SK-N-SH (cell line): ENCODE measurements around the gene CD14. TPM values are rescaled to one million over a fixed set of nuclear protein-coding genes. Genes with fewer than 3 reads are reported as not detected.

Source experiments
- CTCF ChIA-PET: fragments of 300-600, 350-600 bp; formaldehyde crosslinking; extraction: SDS; loops from one replicate; lab custom pipeline; 2021; lab: Yijun Ruan, JAX
- POLR2A ChIA-PET: fragments of 350-600 bp; sonication (Branson Sonifier 250); formaldehyde crosslinking; extraction: SDS; loops from one replicate; lab custom pipeline; 2020; ENCODE audit warnings: antibody characterized with exemption, inconsistent platforms; lab: Yijun Ruan, JAX
- DNase-seq: peaks from one replicate; pipeline ENCODE4 v3.0.0; 2012
- H2AFZ ChIP-seq: fragments of 200-600 bp; sonication (generic); 2 replicates; pipeline ENCODE4 v1.8.1; 2016; ENCODE audit warnings: antibody characterized with exemption, mild to moderate bottlenecking, low read depth
- H3F3A ChIP-seq: fragments of 200-600 bp; sonication (generic); replicated peaks from 2 replicates; pipeline ENCODE3; 2016; ENCODE audit warnings: antibody characterized with exemption, mild to moderate bottlenecking; ENCODE audit not compliant: insufficient read depth
- H3K27ac ChIP-seq, 2 experiments: fragments of 200-500 bp in 1 of 2; fragments of 200-600 bp in 1 of 2; sonication (Bioruptor generic) in 1 of 2; sonication (generic), shearing (Covaris generic) in 1 of 2; 2 replicates each; pipeline versions ENCODE4 v1.5.1 to v1.6.1; 2014 to 2016; ENCODE audit warnings: low read depth in 2 of 2, inconsistent platforms in 1 of 2, low read length in 1 of 2, mild to moderate bottlenecking in 1 of 2, mixed read lengths in 1 of 2
- H3K27me3 ChIP-seq: fragments of 200-600 bp; sonication (generic), shearing (Covaris generic); 2 replicates; pipeline ENCODE4 v1.6.1; 2016; ENCODE audit warnings: mixed run types; ENCODE audit not compliant: insufficient read depth
- H3K36me3 ChIP-seq, 2 experiments: fragments of 200-500 bp in 1 of 2; fragments of 200-600 bp in 1 of 2; sonication (Bioruptor generic) in 1 of 2; sonication (generic) in 1 of 2; replicated peaks in 1 of 2; 2 replicates each; pipeline versions ENCODE3 to v1.5.1; 2014 to 2016; ENCODE audit warnings: low read length in 1 of 2, mild to moderate bottlenecking in 1 of 2; ENCODE audit not compliant: insufficient read depth in 2 of 2, control insufficient read depth in 1 of 2
- H3K4me1 ChIP-seq, 2 experiments: fragments of 200-500 bp in 1 of 2; fragments of 200-600 bp in 1 of 2; sonication (Bioruptor generic) in 1 of 2; sonication (generic), shearing (Covaris generic) in 1 of 2; 2 replicates each; pipeline versions ENCODE4 v1.5.1 to v1.6.1; 2014 to 2016; ENCODE audit warnings: low read depth in 1 of 2, low read length in 1 of 2, mixed run types in 1 of 2; ENCODE audit not compliant: insufficient read depth in 2 of 2, control insufficient read depth in 1 of 2
- H3K4me2 ChIP-seq: fragments of 200-600 bp; sonication (generic), shearing (Covaris generic); 2 replicates; pipeline ENCODE4 v1.6.1; 2017; ENCODE audit warnings: mixed run types
- H3K4me3 ChIP-seq, 2 experiments: fragments of 200-500 bp in 1 of 2; fragments of 200-600 bp in 1 of 2; sonication (Bioruptor generic) in 1 of 2; sonication (generic), shearing (Covaris generic) in 1 of 2; 2 replicates each; pipeline versions ENCODE4 v1.5.1 to v1.8.1; 2014 to 2016; ENCODE audit warnings: low read depth in 2 of 2, inconsistent platforms in 1 of 2, low read length in 1 of 2, mild to moderate bottlenecking in 1 of 2, mixed read lengths in 1 of 2, moderate library complexity in 1 of 2
- H3K79me2 ChIP-seq: fragments of 200-600 bp; sonication (generic); 2 replicates; pipeline ENCODE4 v1.8.1; 2017; ENCODE audit warnings: mild to moderate bottlenecking; ENCODE audit not compliant: insufficient read depth
- H3K9ac ChIP-seq: fragments of 200-600 bp; sonication (generic); 2 replicates; pipeline ENCODE4 v1.6.1; 2017; ENCODE audit warnings: mixed run types
- H3K9me2 ChIP-seq: fragments of 200-600 bp; sonication (generic); 2 replicates; pipeline ENCODE4 v1.6.1; 2017; ENCODE audit warnings: mixed run types
- H3K9me3 ChIP-seq: fragments of 200-600 bp; sonication (generic); 2 replicates; pipeline ENCODE4 v1.6.1; 2017; ENCODE audit warnings: mixed run types, mild to moderate bottlenecking, moderate library complexity
- H4K20me1 ChIP-seq: fragments of 200-600 bp; sonication (generic); 2 replicates; pipeline ENCODE4 v1.6.1; 2017; ENCODE audit warnings: mild to moderate bottlenecking, mixed run types; ENCODE audit not compliant: insufficient read depth
- CTCF ChIP-seq: fragments of 200-600 bp; sonication (generic); IDR thresholded peaks from 2 replicates; pipeline ENCODE4 v1.6.1; 2017; ENCODE audit warnings: antibody characterized with exemption, mild to moderate bottlenecking, moderate library complexity
- ELF1 ChIP-seq: IDR thresholded peaks from 2 replicates; pipeline ENCODE4 v1.4.0; 2012
- EZH2phosphoT487 ChIP-seq: fragments of 200-600 bp; sonication (generic); IDR thresholded peaks from 2 replicates; pipeline ENCODE4 v1.6.1; 2017; ENCODE audit warnings: low read depth, mixed run types, mild to moderate bottlenecking, antibody characterized with exemption, moderate library complexity, borderline replicate concordance
- FOSL2 ChIP-seq: IDR thresholded peaks from 2 replicates; pipeline ENCODE4 v1.4.0; 2012; ENCODE audit warnings: low read depth, mild to moderate bottlenecking, moderate library complexity, borderline replicate concordance
- FOXM1 ChIP-seq: IDR thresholded peaks from 2 replicates; pipeline ENCODE4 v1.4.0; 2012; ENCODE audit warnings: low read depth, mild to moderate bottlenecking
- GABPA ChIP-seq: IDR thresholded peaks from 2 replicates; pipeline ENCODE4 v1.4.0; 2012; ENCODE audit warnings: low read depth, mild to moderate bottlenecking
- MAX ChIP-seq: IDR thresholded peaks from 2 replicates; pipeline ENCODE4 v1.4.0; 2012; ENCODE audit warnings: low read depth
- MEF2A ChIP-seq: IDR thresholded peaks from 2 replicates; pipeline ENCODE4 v1.4.0; 2012; ENCODE audit warnings: low read depth, borderline replicate concordance
- MXI1 ChIP-seq: IDR thresholded peaks from 2 replicates; pipeline ENCODE4 v1.6.1; 2012; ENCODE audit warnings: mild to moderate bottlenecking, low read depth, low read length, improper control_type of control experiment
- NFIC ChIP-seq: IDR thresholded peaks from 2 replicates; pipeline ENCODE4 v1.4.0; 2012; ENCODE audit warnings: borderline replicate concordance
- POLR2AphosphoS5 ChIP-seq: IDR thresholded peaks from 2 replicates; pipeline ENCODE4 v1.6.1; 2012; ENCODE audit warnings: low read depth, low read length
- RAD21 ChIP-seq: IDR thresholded peaks from 2 replicates; pipeline ENCODE4 v1.6.1; 2012; ENCODE audit warnings: mild to moderate bottlenecking, low read length
- RCOR1 ChIP-seq: fragments of 150-350 bp; IDR thresholded peaks from 2 replicates; pipeline ENCODE4 v1.6.1; 2017; ENCODE audit warnings: antibody characterized with exemption, low read length
- RXRA ChIP-seq: IDR thresholded peaks from 2 replicates; pipeline ENCODE4 v1.4.0; 2012; ENCODE audit warnings: low read depth, mild to moderate bottlenecking, borderline replicate concordance
- SIN3A ChIP-seq: IDR thresholded peaks from 2 replicates; pipeline ENCODE4 v1.6.1; 2012; ENCODE audit warnings: low read depth, mild to moderate bottlenecking, low read length, moderate library complexity, borderline replicate concordance
- TAF1 ChIP-seq: IDR thresholded peaks from 2 replicates; pipeline ENCODE4 v1.6.1; 2012; ENCODE audit warnings: low read depth, mild to moderate bottlenecking, low read length, moderate library complexity, borderline replicate concordance
- ZBTB33 ChIP-seq: IDR thresholded peaks from 2 replicates; pipeline ENCODE4 v1.4.0; 2012; ENCODE audit warnings: low read depth, borderline replicate concordance
- WGBS: methylation state at CpG from one replicate; pipeline ENCODE4 v1.1.6; 2017; ENCODE audit warnings: low lambda C conversion rate; 5-methylcytosine and 5-hydroxymethylcytosine counted together
- polyA plus RNA-seq, 3 experiments: library from polyadenylated mRNA; depleted of rRNA; stranded (reverse); fragments of >200 nt; gene quantifications; 2 replicates each; pipeline ENCODE4 v1.2.3, GENCODE V29; 2012
- TF ChIP-seq, protein P1 (sequence below): IDR thresholded peaks from 2 replicates; pipeline ENCODE4; 2012
- TF ChIP-seq, protein P2 (sequence below): fragments of 150-350 bp; IDR thresholded peaks from 2 replicates; pipeline ENCODE4 v1.6.1; 2016; ENCODE audit warnings: mild to moderate bottlenecking, low read depth, low read length

CD14 gene
- polyA plus RNA-seq, 1 of the 3 experiments (the other 2 are of a cell fraction): 0.12 TPM

- TF ChIP-seq RAD21 (no peak), TAF1 (no peak), CTCF (no peak), RXRA (no peak), MEF2A (no peak), SIN3A (no peak), FOSL2 (no peak), MXI1 (no peak), MAX (no peak), RCOR1 (no peak), ELF1 (no peak)
- TF ChIP-seq, protein P1, sequence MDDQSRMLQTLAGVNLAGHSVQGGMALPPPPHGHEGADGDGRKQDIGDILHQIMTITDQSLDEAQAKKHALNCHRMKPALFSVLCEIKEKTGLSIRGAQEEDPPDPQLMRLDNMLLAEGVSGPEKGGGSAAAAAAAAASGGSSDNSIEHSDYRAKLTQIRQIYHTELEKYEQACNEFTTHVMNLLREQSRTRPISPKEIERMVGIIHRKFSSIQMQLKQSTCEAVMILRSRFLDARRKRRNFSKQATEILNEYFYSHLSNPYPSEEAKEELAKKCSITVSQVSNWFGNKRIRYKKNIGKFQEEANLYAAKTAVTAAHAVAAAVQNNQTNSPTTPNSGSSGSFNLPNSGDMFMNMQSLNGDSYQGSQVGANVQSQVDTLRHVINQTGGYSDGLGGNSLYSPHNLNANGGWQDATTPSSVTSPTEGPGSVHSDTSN: no peak
- DNase-seq: no peak
- Histone ChIP-seq H3K9me2 (no peaks in the 10 kb centered on the region), H3K27ac (no peak overlapping the region), H3F3A (no peaks in the 10 kb centered on the region), H3K4me2 (no peak overlapping the region), H2AFZ (no peak overlapping the region), H3K27me3 (no peaks in the 10 kb centered on the region), H3K4me3 (no peak overlapping the region), H3K36me3 (no peaks in the 10 kb centered on the region), H3K4me1 (no peaks in the 10 kb centered on the region), H3K9me3 (no peaks in the 10 kb centered on the region), H4K20me1 (no peaks in the 10 kb centered on the region), H3K79me2 (no peaks in the 10 kb centered on the region), H3K9ac (no peak overlapping the region)
- POLR2A ChIA-PET: interaction anchor here (0.6 kb wide), 1 partner anchor 18 kb away, joined by 3 read pairs; no protein-coding TSS in a partner anchor
- CTCF ChIA-PET: interaction anchor here (1.5 kb wide), 1 partner anchor 9 kb away, joined by 3 read pairs; no protein-coding TSS in a partner anchor
- 74% methylated on average over 4 of the region's 4 CpGs for WGBS
Measured at GRCh38 chr5:140631036-140631417, 1.9 kb downstream of the CD14 start.

- H3F3A ChIP-seq: no peaks in the 10 kb centered on the region
- no peaks in the 10 kb centered on the region for H3K79me2 ChIP-seq
- H3K4me2 ChIP-seq: no peak overlapping the region
- no peaks in the 10 kb centered on the region for H3K9me3 ChIP-seq
- H3K36me3 ChIP-seq: no peaks in the 10 kb centered on the region
- no peak overlapping the region for H2AFZ ChIP-seq
- H3K4me1 ChIP-seq: no peaks in the 10 kb centered on the region
- WGBS: 43% methylated on average over 2 of the region's 2 CpGs
- DNase-seq: no peak
- ChIA-PET POLR2A (interaction anchor here (0.6 kb wide), 1 partner anchor 18 kb away, joined by 3 read pairs; no protein-coding TSS in a partner anchor), CTCF (interaction anchor here (1.1 to 1.5 kb wide), 2 partner anchors 8 to 9 kb away, joined by 3 to 5 read pairs; no protein-coding TSS in a partner anchor)
- H3K4me3 ChIP-seq: no peak overlapping the region
- no peak overlapping the region for H3K27ac ChIP-seq
- H4K20me1 ChIP-seq: no peaks in the 10 kb centered on the region
- H3K27me3 ChIP-seq: no peaks in the 10 kb centered on the region
- no peak overlapping the region for H3K9ac ChIP-seq
- H3K9me2 ChIP-seq: no peaks in the 10 kb centered on the region
- TF ChIP-seq NFIC (no peak), FOXM1 (no peak), TAF1 (no peak), SIN3A (no peak), EZH2phosphoT487 (no peak), FOSL2 (no peak), POLR2AphosphoS5 (no peak), GABPA (no peak), ZBTB33 (no peak)
- TF ChIP-seq, protein P2, sequence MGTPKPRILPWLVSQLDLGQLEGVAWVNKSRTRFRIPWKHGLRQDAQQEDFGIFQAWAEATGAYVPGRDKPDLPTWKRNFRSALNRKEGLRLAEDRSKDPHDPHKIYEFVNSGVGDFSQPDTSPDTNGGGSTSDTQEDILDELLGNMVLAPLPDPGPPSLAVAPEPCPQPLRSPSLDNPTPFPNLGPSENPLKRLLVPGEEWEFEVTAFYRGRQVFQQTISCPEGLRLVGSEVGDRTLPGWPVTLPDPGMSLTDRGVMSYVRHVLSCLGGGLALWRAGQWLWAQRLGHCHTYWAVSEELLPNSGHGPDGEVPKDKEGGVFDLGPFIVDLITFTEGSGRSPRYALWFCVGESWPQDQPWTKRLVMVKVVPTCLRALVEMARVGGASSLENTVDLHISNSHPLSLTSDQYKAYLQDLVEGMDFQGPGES: no peak
- TF ChIP-seq, protein P1: no peak
Measured at GRCh38 chr5:140630292-140631035, 2.5 kb downstream of the CD14 start.
